Gastrocnemius medialis (tissue), 4 donors: ENCODE data around the gene AP1M2. TPM values are rescaled to one million over a fixed set of nuclear protein-coding genes. Genes with fewer than 3 reads are reported as not detected.
"Not testable (repeated sequence)": the region's sequence is repeated elsewhere in the genome, so short reads cannot be mapped to it uniquely, and the experiment has no call there.

Source experiments
- ATAC-seq, 2 donors: fragments of 150-250 bp; one replicate each; pipeline ENCODE4 v1.9.1; 2016
- DNase-seq, 2 donors: peaks; one replicate each; pipeline ENCODE4 v3.0.0-alpha.2; 2019
- H3K27ac ChIP-seq, 4 donors: fragments of 200-600 bp; sonication (generic); 1 replicate in 1 of 4; 2 replicates in 3 of 4; pipeline ENCODE4 v1.5.1; 2016 to 2018; ENCODE audit warnings: mild to moderate bottlenecking in 2 of 4, moderate library complexity in 1 of 4
- H3K27me3 ChIP-seq, 3 donors: fragments of 200-600 bp; sonication (generic) in 2 of 3; 1 replicate in 1 of 3; 2 replicates in 2 of 3; pipeline versions ENCODE4 v1.5.1 to v1.6.0; 2016 to 2019; ENCODE audit warnings: mild to moderate bottlenecking in 1 of 3, moderate library complexity in 1 of 3
- H3K36me3 ChIP-seq, 2 donors: fragments of 200-600 bp; sonication (generic) in 1 of 2; one replicate each; pipeline ENCODE4 v1.5.1; 2017 to 2018
- H3K4me1 ChIP-seq, 2 donors: fragments of 200-600 bp; sonication (generic) in 1 of 2; one replicate each; pipeline ENCODE4 v1.5.1; 2016 to 2017; ENCODE audit warnings: mild to moderate bottlenecking in 2 of 2
- H3K4me3 ChIP-seq, 4 donors: fragments of 200-600 bp; sonication (generic) in 3 of 4; 1 replicate in 1 of 4; 2 replicates in 3 of 4; pipeline ENCODE4 v1.5.1; 2016 to 2019; ENCODE audit warnings: mild to moderate bottlenecking in 2 of 4
- H3K9me3 ChIP-seq, 3 donors: fragments of 200-600 bp; sonication (generic) in 2 of 3; 1 replicate in 1 of 3; 2 replicates in 2 of 3; pipeline ENCODE4 v1.5.1; 2016 to 2019
- POLR2A ChIP-seq, 2 donors: fragments of 450-650 bp; IDR thresholded peaks; one replicate each; pipeline ENCODE4 v1.6.1; 2017; ENCODE audit warnings: antibody characterized with exemption in 2 of 2, mild to moderate bottlenecking in 2 of 2, moderate library complexity in 2 of 2
- in situ Hi-C, 4 donors: fragments of 200-750 bp; cut with MboI; loops; one replicate each; pipeline versions ENCODE4 v1.15.0 to v1.8.0; 2017; ENCODE audit warnings: low sequenced_read_pairs in 4 of 4
- intact Hi-C: fragments of 100-400 bp; cut with DNase I; formaldehyde crosslinking; loops from one replicate; pipeline ENCODE4 v1.15.1; 2023; ENCODE audit warnings: low total_unique reads
- microRNA counts, 2 donors: library from miRNA; unstranded; fragments of <30 nt; microRNA quantifications; one replicate each; lab custom pipeline; 2016
- microRNA-seq, 2 donors: library from miRNA; unstranded; fragments of <30 nt; microRNA quantifications; one replicate each; pipeline ENCODE4, GENCODE V29; 2016; ENCODE audit warnings: borderline replicate concordance in 2 of 2
- total RNA-seq, 4 donors: library from RNA; depleted of rRNA; stranded (reverse); fragments of >200 nt; gene quantifications; one replicate each; pipeline versions ENCODE4 v1.1.0 to v1.2.3, GENCODE V29; 2016
- TF ChIP-seq, protein P1 (sequence below), 5 experiments: fragments of 450-650 bp in 3 of 5; fragments of 200-600 bp in 2 of 5; sonication (generic) in 2 of 5; IDR thresholded peaks in 4 of 5; conservative IDR thresholded peaks in 1 of 5; 1 replicate in 4 of 5; 2 replicates in 1 of 5; pipeline ENCODE4 v1.5.1; 2016 to 2019; ENCODE audit warnings: antibody characterized with exemption in 5 of 5, mild to moderate bottlenecking in 3 of 5, moderate library complexity in 3 of 5

The AP1M2 gene
- total RNA-seq, 4 donors from 2014 or later, result 0.32 TPM; not detected in 3

DNA sequence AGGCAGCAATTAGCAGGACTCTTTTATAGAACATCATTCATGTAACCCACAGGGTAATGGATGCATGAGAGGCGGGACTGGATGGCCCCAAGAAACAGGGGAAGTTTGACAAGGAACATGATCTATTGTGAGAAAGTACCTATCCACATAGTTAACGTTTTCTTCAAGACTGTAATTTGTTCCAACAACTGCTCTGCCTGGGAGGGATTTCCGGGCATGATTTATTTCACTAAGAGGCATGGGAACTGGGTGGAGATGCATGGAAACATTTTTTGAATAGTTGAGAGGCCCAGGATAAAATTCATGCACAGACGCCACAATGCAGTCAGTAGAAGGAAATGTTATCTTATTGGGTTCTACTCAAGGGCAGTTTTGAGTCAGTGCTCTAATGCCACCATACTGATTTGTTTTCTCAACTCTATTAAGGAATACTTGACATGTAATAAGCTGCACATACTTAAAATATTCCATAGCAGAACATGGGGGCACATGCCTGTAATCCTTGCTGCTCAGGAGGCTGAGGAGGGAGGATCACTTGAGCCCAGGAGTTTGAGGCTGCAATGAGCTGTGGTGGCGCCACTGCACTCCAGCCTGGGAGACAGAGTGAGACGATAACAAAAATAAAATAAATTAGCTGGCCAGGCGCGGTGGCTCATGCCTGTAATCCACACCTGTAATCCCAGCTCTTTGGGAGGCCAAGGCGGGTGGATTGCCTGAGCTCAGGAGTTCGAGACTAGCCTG lies 53.3 kb downstream of the AP1M2 start:
- Histone ChIP-seq H3K27ac (no peak overlapping the region), H3K4me1 (no peaks in the 10 kb centered on the region), H3K27me3 (no peaks in the 10 kb centered on the region), H3K4me3 (no peak overlapping the region), H3K9me3 (no peaks in the 10 kb centered on the region), H3K36me3 (no peaks in the 10 kb centered on the region)
- TF ChIP-seq POLR2A (IDR thresholded peaks at IDR 0.05), result no peak
- TF ChIP-seq, protein P1, sequence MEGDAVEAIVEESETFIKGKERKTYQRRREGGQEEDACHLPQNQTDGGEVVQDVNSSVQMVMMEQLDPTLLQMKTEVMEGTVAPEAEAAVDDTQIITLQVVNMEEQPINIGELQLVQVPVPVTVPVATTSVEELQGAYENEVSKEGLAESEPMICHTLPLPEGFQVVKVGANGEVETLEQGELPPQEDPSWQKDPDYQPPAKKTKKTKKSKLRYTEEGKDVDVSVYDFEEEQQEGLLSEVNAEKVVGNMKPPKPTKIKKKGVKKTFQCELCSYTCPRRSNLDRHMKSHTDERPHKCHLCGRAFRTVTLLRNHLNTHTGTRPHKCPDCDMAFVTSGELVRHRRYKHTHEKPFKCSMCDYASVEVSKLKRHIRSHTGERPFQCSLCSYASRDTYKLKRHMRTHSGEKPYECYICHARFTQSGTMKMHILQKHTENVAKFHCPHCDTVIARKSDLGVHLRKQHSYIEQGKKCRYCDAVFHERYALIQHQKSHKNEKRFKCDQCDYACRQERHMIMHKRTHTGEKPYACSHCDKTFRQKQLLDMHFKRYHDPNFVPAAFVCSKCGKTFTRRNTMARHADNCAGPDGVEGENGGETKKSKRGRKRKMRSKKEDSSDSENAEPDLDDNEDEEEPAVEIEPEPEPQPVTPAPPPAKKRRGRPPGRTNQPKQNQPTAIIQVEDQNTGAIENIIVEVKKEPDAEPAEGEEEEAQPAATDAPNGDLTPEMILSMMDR (IDR thresholded peaks at IDR 0.05 in 4 of 5, conservative IDR thresholded peaks at IDR 0.05 in 1 of 5), result no peak
- ATAC-seq, result no peak
- intact Hi-C loops (no loop called here), in situ Hi-C loops (no loop called here)
- no peak for DNase-seq

DNA sequence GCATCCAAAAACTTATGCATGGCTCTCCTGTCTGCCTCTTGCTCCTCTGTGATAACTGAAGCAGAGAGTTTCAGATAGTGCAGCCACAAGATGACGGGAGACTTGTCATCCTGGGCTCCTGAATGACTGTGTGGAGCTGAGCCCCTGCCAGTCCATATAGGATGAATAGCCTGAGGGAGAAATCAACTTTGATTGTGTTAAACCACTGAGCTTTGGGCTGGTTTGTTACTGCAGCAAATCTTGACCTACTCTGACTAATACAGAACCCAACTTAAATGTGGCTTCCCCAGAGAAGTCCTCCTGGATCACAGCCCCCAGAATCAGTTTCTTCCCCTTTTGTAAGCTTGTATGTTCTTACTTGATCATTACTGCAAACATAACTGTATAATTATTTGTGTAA lies 54.7 kb downstream of the AP1M2 start:
- Histone ChIP-seq H3K36me3 (no peaks in the 10 kb centered on the region), H3K9me3 (no peaks in the 10 kb centered on the region), H3K4me1 (no peaks in the 10 kb centered on the region), H3K27me3 (no peaks in the 10 kb centered on the region), H3K27ac (no peak overlapping the region), H3K4me3 (no peak overlapping the region)
- intact Hi-C loops, result no loop called here
- TF ChIP-seq POLR2A (IDR thresholded peaks at IDR 0.05), result no peak
- TF ChIP-seq, protein P1 (IDR thresholded peaks at IDR 0.05 in 4 of 5, conservative IDR thresholded peaks at IDR 0.05 in 1 of 5), result no peak
- in situ Hi-C loops, result no loop called here
- no peak for ATAC-seq
- DNase-seq, result no peak

DNA sequence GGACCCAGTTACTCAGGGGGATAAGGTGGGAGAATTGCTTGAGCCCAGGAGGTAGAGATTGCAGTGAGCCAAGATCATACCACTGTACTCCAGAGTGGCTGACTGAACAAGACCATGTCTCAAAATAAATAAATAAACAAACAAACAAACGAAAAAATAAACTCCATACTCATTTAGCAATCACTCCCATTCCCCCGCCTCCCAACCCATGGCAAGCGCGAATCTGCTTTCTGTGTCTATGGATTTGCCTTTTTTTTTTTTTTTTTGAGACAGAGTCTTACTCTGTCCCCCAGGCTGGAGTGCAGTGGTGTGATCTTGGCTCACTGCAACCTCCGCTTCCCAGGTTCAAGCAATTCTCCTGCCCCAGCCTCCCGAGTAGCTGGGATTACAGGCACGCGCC lies 60.2 kb downstream of the AP1M2 start:
- H3K36me3 ChIP-seq, ATAC-seq, H3K27ac ChIP-seq, H3K27me3 ChIP-seq, intact Hi-C loops, H3K4me1 ChIP-seq, H3K4me3 ChIP-seq, H3K9me3 ChIP-seq, DNase-seq, in situ Hi-C loops: not testable (repeated sequence)

DNA sequence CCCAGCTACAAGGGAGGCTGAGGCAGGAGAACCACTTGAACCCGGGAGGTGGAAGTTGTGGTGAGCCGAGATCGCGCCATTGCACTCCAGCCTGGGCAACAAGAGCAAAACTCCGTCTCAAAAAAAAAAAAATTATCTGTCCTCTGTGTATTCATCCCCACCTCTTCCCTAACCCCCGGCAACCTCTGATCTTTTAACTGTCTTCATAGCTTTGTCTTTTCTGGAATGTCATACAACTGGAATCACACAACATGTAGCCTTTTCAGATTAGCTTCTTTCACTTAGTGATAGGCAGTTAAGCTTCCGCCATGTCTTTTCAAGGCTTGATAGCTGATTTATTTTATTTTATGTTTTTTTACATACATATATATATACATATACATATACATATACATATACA lies 61.5 kb downstream of the AP1M2 start:
- H3K4me3 ChIP-seq, result no peak overlapping the region
- H3K27ac ChIP-seq, result no peak overlapping the region
- intact Hi-C loops (no loop called here), in situ Hi-C loops (no loop called here)
- TF ChIP-seq POLR2A (IDR thresholded peaks at IDR 0.05), result no peak
- TF ChIP-seq, protein P1 (IDR thresholded peaks at IDR 0.05 in 4 of 5, conservative IDR thresholded peaks at IDR 0.05 in 1 of 5), result no peak
- no peaks in the 10 kb centered on the region for H3K27me3 ChIP-seq
- H3K36me3 ChIP-seq, result no peaks in the 10 kb centered on the region
- no peaks in the 10 kb centered on the region for H3K4me1 ChIP-seq
- H3K9me3 ChIP-seq, result no peaks in the 10 kb centered on the region
- DNase-seq (no peak), ATAC-seq (no peak)

DNA sequence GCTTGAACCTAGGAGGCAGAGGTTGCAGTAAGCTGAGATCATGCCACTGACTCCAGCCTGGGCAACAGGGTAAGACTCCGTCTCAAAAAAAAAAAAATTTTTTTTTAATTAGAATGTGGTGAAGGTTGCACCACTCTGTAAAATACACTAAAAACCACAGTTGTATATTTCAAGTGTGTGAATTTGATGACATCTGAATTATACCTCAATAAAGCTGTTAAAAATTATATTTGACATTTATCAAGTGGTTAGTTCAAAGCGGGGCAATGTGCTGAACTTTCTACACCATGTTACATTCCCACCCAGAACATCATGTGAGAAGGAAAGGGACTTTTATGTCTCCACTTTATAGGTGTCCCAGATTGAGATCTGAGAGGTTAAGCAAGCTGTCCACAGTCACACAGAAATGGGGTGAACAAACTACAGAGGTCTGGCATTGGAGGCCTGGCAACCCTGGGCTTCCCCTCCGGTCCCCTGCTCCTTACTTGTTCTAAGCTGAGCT lies 63.9 kb downstream of the AP1M2 start:
- Histone ChIP-seq H3K9me3 (no peaks in the 10 kb centered on the region), H3K4me1 (peaks cover under 1 to 3% of the 10 kb centered on the region in 2 donors), H3K27ac (no peak overlapping the region), H3K4me3 (no peak overlapping the region), H3K27me3 (peaks cover 20 to 21% (median 20%) of the 10 kb centered on the region in 3 donors), H3K36me3 (no peaks in the 10 kb centered on the region)
- in situ Hi-C loops (no loop called here), intact Hi-C loops (no loop called here)
- ATAC-seq (no peak), DNase-seq (no peak)
- no peak for TF ChIP-seq POLR2A (IDR thresholded peaks at IDR 0.05)
- TF ChIP-seq, protein P1 (IDR thresholded peaks at IDR 0.05 in 4 of 5, conservative IDR thresholded peaks at IDR 0.05 in 1 of 5), result no peak

MicroRNAs encoded within 50 kb of the gene (microRNA counts, 767-probe panel; counts per million panel counts)
- 356 to 448 counts per million in 2 donors for microRNA hsa-miR-1238 (lab: Ali Mortazavi, UCI)

Small RNAs within 50 kb of the gene (microRNA-seq; reads per million reads assigned to microRNA genes)
- gene MIR1238, result 0 reads per million in 2 donors

Other genes starting within 250 kb of the AP1M2 start
- gene ICAM3, start 247.7 kb downstream of the AP1M2 start, total RNA-seq, result 1 to 10 TPM; 2.0 to 5.0 (median 3.2) TPM
- 10 to 100 TPM; 32.6 to 58.5 (median 50.9) TPM for gene TYK2, start 206.7 kb downstream of the AP1M2 start, total RNA-seq
- gene CDC37, start 183.8 kb downstream of the AP1M2 start, total RNA-seq, result 100 to 1,000 TPM; 133 to 189 (median 163) TPM
- 10 to 100 TPM in 1 of 4 donors, 1 to 10 TPM in 3; 6.4 to 10.1 (median 8.4) TPM for gene PDE4A, start 166.8 kb downstream of the AP1M2 start, total RNA-seq
- gene KEAP1, start 84.0 kb downstream of the AP1M2 start, total RNA-seq, result 100 to 1,000 TPM; 189 to 336 (median 228) TPM
- gene S1PR5, start 69.9 kb downstream of the AP1M2 start, total RNA-seq, result not detected
- gene ATG4D, start 43.4 kb downstream of the AP1M2 start, total RNA-seq, result 100 to 1,000 TPM in 2 of 4 donors, 10 to 100 TPM in 2; 67.6 to 127 (median 96.0) TPM
- gene KRI1, start 21.3 kb downstream of the AP1M2 start, total RNA-seq, result 10 to 100 TPM; 16.8 to 24.1 (median 19.9) TPM
- 10 to 100 TPM in 3 of 4 donors, 1 to 10 TPM in 1; 7.3 to 18.1 (median 13.4) TPM for gene CDKN2D, start 18.3 kb downstream of the AP1M2 start, total RNA-seq
- gene SLC44A2, start 38.2 kb upstream of the AP1M2 start, total RNA-seq, result 100 to 1,000 TPM in 2 of 4 donors, 10 to 100 TPM in 2; 51.1 to 168 (median 105) TPM
- gene ILF3, start 67.0 kb upstream of the AP1M2 start, total RNA-seq, result 10 to 100 TPM; 67.3 to 88.2 (median 76.6) TPM
- 10 to 100 TPM in 3 of 4 donors, 1 to 10 TPM in 1; 9.5 to 25.7 (median 15.4) TPM for gene QTRT1, start 114.1 kb upstream of the AP1M2 start, total RNA-seq
- gene DNM2, start 130.8 kb upstream of the AP1M2 start, total RNA-seq, result 100 to 1,000 TPM in 3 of 4 donors, 10 to 100 TPM in 1; 76.2 to 131 (median 108) TPM
- gene TMED1, start 248.9 kb upstream of the AP1M2 start, total RNA-seq, result 10 to 100 TPM; 33.0 to 90.0 (median 57.1) TPM